GM23338 (cell line): ENCODE measurements around the gene TRAF4. TPM values are rescaled to one million over a fixed set of nuclear protein-coding genes. Genes with fewer than 3 reads are reported as not detected.

Experiments
- ATAC-seq: fragments of 200-7000 bp; cut with Tn5 transposase; 3 replicates; pipeline ENCODE4 v1.9.1; 2020
- DNase-seq: peaks from one replicate; pipeline ENCODE4 v3.0.0-alpha.2; 2015; ENCODE audit warnings: low spot score
- H2AFZ ChIP-seq: fragments of 200-600 bp; sonication (generic); 2 replicates; pipeline ENCODE4 v1.8.0; 2016; ENCODE audit warnings: antibody characterized with exemption, mild to moderate bottlenecking, moderate library complexity
- H3F3A ChIP-seq: fragments of 200-600 bp; sonication (generic); replicated peaks from 2 replicates; pipeline ENCODE4 v1.8.0; 2017; ENCODE audit warnings: antibody characterized with exemption, mixed run types, low read depth
- H3K27ac ChIP-seq: fragments of 200-600 bp; sonication (generic); 2 replicates; pipeline ENCODE4 v1.6.1; 2016; ENCODE audit warnings: low read depth
- H3K27me3 ChIP-seq: fragments of 200-600 bp; sonication (generic); 2 replicates; pipeline ENCODE4 v1.8.0; 2016; ENCODE audit warnings: mild to moderate bottlenecking, mixed run types, moderate library complexity; ENCODE audit not compliant: insufficient read depth
- H3K36me3 ChIP-seq: fragments of 200-600 bp; sonication (generic); 2 replicates; pipeline ENCODE4 v1.8.0; 2016; ENCODE audit warnings: mild to moderate bottlenecking; ENCODE audit not compliant: insufficient read depth
- H3K4me1 ChIP-seq: fragments of 200-600 bp; sonication (generic); 2 replicates; pipeline ENCODE4 v1.8.0; 2016; ENCODE audit warnings: mild to moderate bottlenecking, moderate library complexity; ENCODE audit not compliant: insufficient read depth
- H3K4me2 ChIP-seq: fragments of 200-600 bp; sonication (generic); 2 replicates; pipeline ENCODE4 v1.7.1; 2017; ENCODE audit warnings: mixed run types
- H3K4me3 ChIP-seq: fragments of 200-600 bp; sonication (generic); 2 replicates; pipeline ENCODE4 v1.6.1; 2016; ENCODE audit warnings: mixed run types
- H3K79me2 ChIP-seq: fragments of 200-600 bp; sonication (generic); replicated peaks from 2 replicates; pipeline ENCODE4 v1.8.0; 2017; ENCODE audit warnings: mild to moderate bottlenecking; ENCODE audit not compliant: insufficient read depth
- H3K9me2 ChIP-seq: fragments of 200-600 bp; sonication (generic); 2 replicates; pipeline ENCODE4 v1.8.0; 2017; ENCODE audit not compliant: insufficient read depth
- H4K20me1 ChIP-seq: fragments of 200-600 bp; sonication (generic); replicated peaks from 2 replicates; pipeline ENCODE4 v1.8.0; 2017; ENCODE audit warnings: mild to moderate bottlenecking; ENCODE audit not compliant: insufficient read depth
- H3K27ac Mint-ChIP-seq: 2 replicates; pipeline ENCODE4 v1.8.0; 2020; ENCODE audit warnings: inconsistent platforms, mild to moderate bottlenecking, moderate library complexity, mixed read lengths
- H3K27me3 Mint-ChIP-seq: 3 replicates; pipeline ENCODE4 v1.8.0; 2022; ENCODE audit warnings: low read depth, mild to moderate bottlenecking, moderate library complexity, mixed read lengths, inconsistent platforms; ENCODE audit not compliant: insufficient read depth, poor library complexity
- H3K36me3 Mint-ChIP-seq: 3 replicates; pipeline ENCODE4 v1.8.0; 2021; ENCODE audit warnings: low read depth, mild to moderate bottlenecking, inconsistent platforms, moderate library complexity, mixed read lengths
- H3K4me1 Mint-ChIP-seq: 3 replicates; pipeline ENCODE4 v1.8.0; 2020; ENCODE audit warnings: mild to moderate bottlenecking, inconsistent platforms, mixed read lengths
- H3K4me3 Mint-ChIP-seq: 3 replicates; pipeline ENCODE4 v1.8.0; 2021; ENCODE audit warnings: moderate library complexity, mild to moderate bottlenecking, inconsistent platforms, mixed read lengths
- H3K9me3 Mint-ChIP-seq: 3 replicates; pipeline ENCODE4 v1.8.0; 2020; ENCODE audit warnings: moderate library complexity, mild to moderate bottlenecking, inconsistent platforms, mixed read lengths
- CTCF ChIP-seq, 2 experiments: fragments of 200-600 bp in 1 of 2; sonication (generic) in 1 of 2; conservative IDR thresholded peaks; 2 replicates each; pipeline versions ENCODE4 v1.5.1 to v1.6.1; 2016 to 2017; ENCODE audit warnings: antibody characterized with exemption in 2 of 2, low read depth in 2 of 2, mild to moderate bottlenecking in 2 of 2, moderate library complexity in 1 of 2
- ETS1 ChIP-seq: IDR thresholded peaks from 2 replicates; pipeline ENCODE4 v1.6.1; 2016; ENCODE audit warnings: antibody characterized with exemption
- EZH2phosphoT487 ChIP-seq: fragments of 200-600 bp; sonication (generic); IDR thresholded peaks from one replicate; pipeline ENCODE4 v1.8.1; 2018; ENCODE audit warnings: antibody characterized with exemption; ENCODE audit not compliant: unreplicated experiment
- JUNB ChIP-seq: IDR thresholded peaks from one replicate; pipeline ENCODE4 v1.6.1; 2016; ENCODE audit warnings: antibody characterized with exemption; ENCODE audit not compliant: unreplicated experiment
- NANOG ChIP-seq: IDR thresholded peaks from 2 replicates; pipeline ENCODE4 v1.6.1; 2016; ENCODE audit warnings: antibody characterized with exemption, borderline replicate concordance
- POLR2AphosphoS5 ChIP-seq: IDR thresholded peaks from 2 replicates; pipeline ENCODE4 v1.6.1; 2016; ENCODE audit warnings: antibody characterized with exemption, low read depth
- STAT1 ChIP-seq: IDR thresholded peaks from one replicate; pipeline ENCODE4 v1.6.1; 2016; ENCODE audit warnings: antibody characterized with exemption; ENCODE audit not compliant: unreplicated experiment
- ZNF114 ChIP-seq: fragments of 250-450 bp; sonication (Bioruptor Pico); IDR thresholded peaks from 2 replicates; pipeline ENCODE4 v1.5.0; 2020; ENCODE audit warnings: mild to moderate bottlenecking, moderate library complexity
- polyA plus RNA-seq: library from polyadenylated mRNA; unstranded; fragments of >200 nt; fragmentation: Nextera tagmentation; extraction: Ambion mirVana; gene quantifications from 2 replicates; pipeline ENCODE4 v1.2.1, GENCODE V29; 2016
- total RNA-seq: library from RNA; depleted of rRNA; stranded (reverse); fragments of >200 nt; shearing (Covaris generic); gene quantifications from 2 replicates; pipeline ENCODE4 v1.2.3, GENCODE V29; 2014

TRAF4 gene
- total and polyA plus RNA-seq, 2 experiments from 2014 or later, result 63.5 to 152 TPM

- peaks cover 38% of the 10 kb centered on the region for H3K36me3 ChIP-seq
- Mint-ChIP-seq H3K27me3 (peaks cover 14% of the 10 kb centered on the region), H3K27ac (no peak overlapping the region), H3K9me3 (no peaks in the 10 kb centered on the region), H3K4me3 (no peak overlapping the region), H3K4me1 (peaks cover 14% of the 10 kb centered on the region), H3K36me3 (peaks cover 100% of the 10 kb centered on the region)
- H3K9me2 ChIP-seq, result no peaks in the 10 kb centered on the region
- ATAC-seq (no peak), DNase-seq (no peak)
- TF ChIP-seq JUNB (no peak), CTCF (conservative IDR thresholded peaks at IDR 0.05; ENCODE audit: low read depth in 2 of 2) (no peak), STAT1 (no peak), ETS1 (no peak), POLR2AphosphoS5 (no peak), ZNF114 (CRISPR knock-in tag) (no peak), NANOG (no peak)
- H3K4me2 ChIP-seq, result no peak overlapping the region
- no peaks in the 10 kb centered on the region for H3K79me2 ChIP-seq
- no peak overlapping the region for H3K27ac ChIP-seq
- H3F3A ChIP-seq, result 0 out of 2 replicates have a peak, but pooled peaks cover 8% of the 10 kb centered on the region
- H3K4me1 ChIP-seq, result no peaks in the 10 kb centered on the region
- H2AFZ ChIP-seq, result no peak overlapping the region
- peaks cover 6% of the 10 kb centered on the region for H4K20me1 ChIP-seq
- H3K27me3 ChIP-seq, result no peaks in the 10 kb centered on the region
- no peak overlapping the region for H3K4me3 ChIP-seq
Observed at GRCh38 chr17:28698253-28698941, 45.4 kb upstream of the TRAF4 start.

- Mint-ChIP-seq H3K27me3 (peaks cover 14% of the 10 kb centered on the region), H3K27ac (no peak overlapping the region), H3K36me3 (peaks cover 89% of the 10 kb centered on the region), H3K4me1 (peaks cover 23% of the 10 kb centered on the region), H3K4me3 (no peak overlapping the region), H3K9me3 (no peaks in the 10 kb centered on the region)
- H3K4me1 ChIP-seq, result no peaks in the 10 kb centered on the region
- H2AFZ ChIP-seq, result no peak overlapping the region
- TF ChIP-seq EZH2phosphoT487, result no peak
- no peak for TF ChIP-seq STAT1
- no peak for TF ChIP-seq NANOG
- no peak for TF ChIP-seq CTCF (conservative IDR thresholded peaks at IDR 0.05; ENCODE audit: low read depth in 2 of 2)
- no peak for TF ChIP-seq JUNB
- peaks cover 7% of the 10 kb centered on the region; the same call in 1 of the 2 replicates for H3F3A ChIP-seq
- no peaks in the 10 kb centered on the region for H3K79me2 ChIP-seq
- no peak overlapping the region for H3K4me2 ChIP-seq
- DNase-seq, result no peak
- H3K36me3 ChIP-seq, result peaks cover 24% of the 10 kb centered on the region
- H3K27ac ChIP-seq, result no peak overlapping the region
- no peak for ATAC-seq
- H4K20me1 ChIP-seq, result peaks cover 4% of the 10 kb centered on the region
- no peak overlapping the region for H3K4me3 ChIP-seq
- H3K27me3 ChIP-seq, result no peaks in the 10 kb centered on the region
- no peaks in the 10 kb centered on the region for H3K9me2 ChIP-seq
Observed at GRCh38 chr17:28700278-28700677, 43.5 kb upstream of the TRAF4 start.
